NCI-H82 (cell line): ENCODE results near the gene RCAN2.
"Not testable (repeated sequence)": the region's sequence is repeated elsewhere in the genome, so short reads cannot be mapped to it uniquely, and the experiment has no call there.

Source experiments
- DNase-seq: peaks from one replicate; lab custom pipeline; 2025; lab: John Stamatoyannopoulos, UW

RCAN2 gene

DNA sequence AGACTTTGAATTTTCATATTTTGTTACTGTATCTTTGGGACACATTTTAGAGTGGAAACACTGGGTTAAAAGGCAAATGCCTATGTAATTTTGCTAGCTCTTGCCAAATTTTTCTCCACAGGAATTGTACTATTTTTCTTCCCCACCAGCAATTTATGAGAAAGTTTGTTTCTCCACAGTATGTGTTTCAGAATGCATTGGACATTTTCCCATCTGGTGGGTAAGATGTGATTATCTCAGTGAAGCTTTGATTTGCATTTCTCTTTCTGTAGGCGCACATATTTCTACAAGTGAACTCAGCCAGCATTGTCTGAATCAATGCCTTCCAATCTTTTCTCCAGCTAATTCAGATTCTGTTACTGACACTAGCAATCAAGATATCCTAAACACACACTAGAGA is 157.8 kb downstream of the RCAN2 start:
- DNase-seq: no peak

DNA sequence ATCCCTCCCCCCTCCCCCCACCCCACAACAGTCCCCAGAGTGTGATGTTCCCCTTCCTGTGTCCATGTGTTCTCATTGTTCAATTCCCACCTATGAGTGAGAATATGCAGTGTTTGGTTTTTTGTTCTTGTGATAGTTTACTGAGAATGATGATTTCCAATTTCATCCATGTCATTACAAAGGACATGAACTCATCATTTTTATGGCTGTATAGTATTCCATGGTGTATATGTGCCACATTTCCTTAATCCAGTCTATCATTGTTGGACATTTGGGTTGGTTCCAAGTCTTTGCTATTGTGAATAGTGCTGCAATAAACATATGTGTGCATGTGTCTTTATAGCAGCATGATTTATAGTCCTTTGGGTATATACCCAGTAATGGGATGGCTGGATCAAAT is 158.8 kb downstream of the RCAN2 start:
- DNase-seq: not testable (repeated sequence)

DNA sequence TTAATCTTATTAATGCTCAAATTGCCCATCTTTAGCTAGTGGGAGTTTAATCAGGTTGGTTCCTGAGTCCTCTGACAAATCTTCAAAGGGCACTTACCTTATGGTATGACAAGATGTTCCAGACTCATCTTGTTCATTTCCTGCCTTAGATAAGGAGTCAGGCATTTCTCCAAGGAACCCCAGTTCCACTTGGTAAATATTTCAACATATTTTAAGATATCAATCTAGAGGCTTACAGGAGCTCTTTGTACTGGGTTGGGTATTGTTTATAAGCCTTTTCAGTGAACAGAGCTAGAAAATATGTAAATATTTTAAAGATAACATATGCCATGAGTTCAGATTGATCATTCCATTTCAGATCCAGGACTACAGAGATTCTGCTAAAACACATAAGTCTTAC is 159.8 kb downstream of the RCAN2 start:
- DNase-seq: no peak

DNA sequence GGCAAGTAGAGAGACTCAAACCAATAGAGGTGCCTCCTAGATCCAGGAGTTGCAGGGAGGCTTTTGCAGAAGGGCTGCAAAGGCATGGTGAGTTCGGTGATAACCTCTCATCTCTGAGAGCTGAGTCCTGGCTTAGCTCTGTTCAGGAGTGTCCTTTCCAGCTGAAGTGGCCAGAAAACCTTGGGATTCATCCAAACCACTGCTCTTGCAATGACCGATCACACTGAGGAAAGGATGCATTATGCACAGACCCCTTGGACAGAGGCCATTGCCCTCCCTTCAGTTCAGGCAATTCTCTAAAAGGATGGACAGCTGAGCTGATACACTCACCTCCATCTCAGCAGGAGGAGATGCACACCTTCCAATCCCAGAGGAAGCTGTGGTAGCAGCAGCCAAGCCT is 161.7 kb downstream of the RCAN2 start:
- no peak for DNase-seq

DNA sequence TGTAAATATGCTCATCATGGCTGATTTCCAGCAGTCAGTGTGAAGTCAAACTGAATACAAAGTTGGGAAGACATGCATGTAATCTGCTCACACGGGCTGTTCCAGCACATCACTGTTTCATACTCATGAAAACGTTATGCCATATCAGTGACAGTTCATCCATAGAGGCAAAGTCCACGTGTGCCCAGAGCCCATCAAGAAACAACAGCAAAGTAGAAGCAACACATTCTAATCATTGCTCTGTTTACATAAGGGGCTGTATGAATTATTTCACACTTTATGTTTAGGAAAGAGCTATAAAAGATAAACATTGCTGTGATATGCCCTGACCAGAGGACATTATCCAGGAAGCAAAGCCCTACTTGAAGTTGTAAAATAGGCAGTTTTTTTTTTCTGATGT is 163.5 kb downstream of the RCAN2 start:
- no peak for DNase-seq

DNA sequence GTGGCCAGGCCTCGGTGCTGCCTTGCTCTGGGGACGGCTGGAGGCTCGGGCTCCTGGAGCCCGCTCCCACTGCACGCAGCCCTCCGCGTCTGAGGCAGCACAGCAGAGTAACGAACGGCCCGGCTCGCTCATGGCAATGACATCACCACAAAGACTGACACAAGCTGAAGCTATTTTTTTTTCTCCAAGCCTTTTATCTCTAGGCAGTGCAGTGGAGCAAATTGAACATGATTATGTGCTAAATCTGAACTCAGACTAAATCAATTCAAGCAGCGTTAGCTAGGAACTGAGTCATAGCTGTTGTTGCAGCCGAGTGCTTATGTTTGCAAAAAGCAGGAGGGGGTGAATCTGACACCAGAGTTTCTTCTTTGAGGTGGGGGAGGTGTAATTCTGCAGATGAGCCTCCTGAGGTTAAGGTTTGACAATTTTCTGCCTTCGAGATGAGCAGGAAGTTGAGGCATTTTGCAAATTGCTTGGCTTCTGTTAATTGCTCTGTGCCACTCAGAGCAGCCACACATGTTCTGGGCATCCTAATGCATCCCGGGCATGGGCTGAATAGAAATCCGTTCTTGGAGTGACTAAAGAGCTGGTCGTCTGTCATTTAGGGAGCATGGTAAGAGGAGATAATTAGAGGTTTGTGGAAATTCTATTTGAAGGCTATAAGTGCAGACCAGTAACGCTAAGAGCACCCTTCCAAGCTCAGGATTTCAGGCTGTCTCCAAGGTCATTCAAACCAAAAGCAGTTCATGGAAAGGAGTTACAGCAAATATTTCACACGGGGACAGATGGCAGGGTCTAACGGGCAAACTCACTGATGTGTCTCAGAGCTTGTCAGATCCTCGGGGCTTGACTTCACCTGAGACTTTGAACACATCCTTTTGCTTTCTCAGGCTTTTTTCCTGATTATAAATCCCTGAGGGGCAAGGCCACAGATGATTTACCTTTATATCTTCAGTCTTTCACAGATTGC is 165.4 kb downstream of the RCAN2 start:
- DNase-seq: no peak

DNA sequence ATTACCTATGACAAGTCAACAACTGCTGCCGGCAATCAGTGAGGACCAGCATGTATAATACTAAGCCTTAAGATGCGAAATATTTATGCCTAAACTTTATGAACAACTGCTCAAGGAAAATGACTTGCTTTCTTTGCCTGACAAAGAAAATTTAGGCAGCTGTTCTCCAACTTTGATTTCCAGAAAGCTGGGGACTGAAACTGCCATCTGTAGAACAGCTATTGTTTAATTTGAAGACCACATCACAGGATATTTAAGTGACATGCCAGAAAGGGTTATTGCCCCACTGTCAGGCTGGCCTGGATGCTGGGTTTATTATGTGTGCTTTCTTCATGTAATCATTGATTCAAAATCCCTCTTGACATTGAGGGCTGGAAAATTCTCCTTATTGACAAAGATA is 166.5 kb downstream of the RCAN2 start:
- no peak for DNase-seq

DNA sequence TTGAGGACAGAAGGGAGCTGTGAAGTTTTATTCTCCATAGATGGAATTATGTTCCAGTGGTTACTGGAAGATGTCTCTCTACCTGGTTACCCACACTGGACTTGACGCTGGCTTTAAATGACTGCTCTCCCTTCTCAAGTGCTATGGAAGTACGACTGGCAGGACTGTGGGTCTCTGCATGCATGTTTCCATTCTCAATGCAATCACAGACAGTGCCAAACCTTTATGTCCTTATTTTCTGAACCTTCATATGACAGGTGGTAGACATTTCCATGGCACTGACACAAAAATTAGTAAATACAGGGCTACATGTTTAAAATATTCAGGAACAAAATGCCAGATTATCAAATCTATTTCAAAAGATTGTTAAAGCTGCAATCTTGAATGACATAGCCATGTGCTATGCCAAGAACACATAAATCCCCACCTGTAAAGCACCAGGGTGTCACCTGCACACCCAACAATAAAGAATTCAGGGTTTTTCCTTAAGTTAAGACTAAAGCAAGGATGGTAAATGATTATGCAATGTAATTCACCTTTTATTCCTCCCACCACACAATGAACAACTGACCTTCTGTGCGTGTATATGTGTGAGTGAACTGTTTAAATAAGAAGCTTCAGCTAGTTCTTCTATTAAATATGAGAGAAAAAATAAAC is 167.2 kb downstream of the RCAN2 start:
- DNase-seq: no peak

DNA sequence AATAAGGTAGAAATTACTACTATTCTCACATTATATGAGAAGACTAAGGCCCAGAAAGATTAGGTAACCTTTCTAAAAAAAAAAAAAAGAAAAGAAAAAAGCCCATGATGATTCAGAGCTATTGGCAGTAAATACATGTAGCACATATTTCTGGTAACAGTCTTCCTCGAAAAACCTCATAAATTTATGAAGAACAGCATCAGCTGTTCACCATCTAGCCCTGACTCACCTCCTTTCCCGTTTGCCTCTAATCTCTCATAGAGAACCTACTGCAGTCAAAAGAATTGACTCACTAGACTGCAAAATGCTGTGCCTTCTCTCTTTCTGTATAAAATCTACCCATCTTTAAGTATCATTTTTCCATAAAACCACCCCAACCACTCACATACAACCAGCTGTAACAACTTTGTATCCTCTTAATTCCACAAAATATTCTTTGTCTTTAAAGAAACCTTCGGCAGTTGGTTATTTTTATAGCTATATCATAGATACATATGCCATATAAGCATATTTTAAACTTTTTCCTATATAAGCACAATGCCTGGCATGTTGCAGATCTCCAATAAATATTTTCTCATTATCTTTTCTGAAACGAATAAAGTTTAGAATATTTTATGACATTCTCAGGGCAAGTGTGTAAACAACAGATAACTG is 167.8 kb downstream of the RCAN2 start:
- DNase-seq: no peak

DNA sequence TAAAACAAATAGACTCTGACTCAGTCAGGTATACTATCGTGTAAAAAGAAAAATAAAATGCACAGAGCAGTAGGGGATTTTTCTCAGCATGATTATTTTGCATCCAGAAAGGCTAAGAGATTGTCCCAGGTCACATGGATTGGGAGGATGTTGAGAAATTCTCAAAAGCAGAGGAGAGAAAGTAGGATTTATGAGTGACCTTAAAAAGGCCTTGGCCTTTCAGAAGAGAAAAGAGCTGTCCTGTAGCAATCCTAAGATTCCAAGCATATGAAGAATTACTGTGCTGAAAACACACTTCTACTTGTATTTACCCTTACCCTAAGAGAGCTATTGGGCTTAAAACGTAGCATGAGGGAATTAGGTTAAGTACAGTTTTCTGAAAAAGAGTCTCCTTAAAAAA is 170.7 kb downstream of the RCAN2 start:
- no peak for DNase-seq

DNA sequence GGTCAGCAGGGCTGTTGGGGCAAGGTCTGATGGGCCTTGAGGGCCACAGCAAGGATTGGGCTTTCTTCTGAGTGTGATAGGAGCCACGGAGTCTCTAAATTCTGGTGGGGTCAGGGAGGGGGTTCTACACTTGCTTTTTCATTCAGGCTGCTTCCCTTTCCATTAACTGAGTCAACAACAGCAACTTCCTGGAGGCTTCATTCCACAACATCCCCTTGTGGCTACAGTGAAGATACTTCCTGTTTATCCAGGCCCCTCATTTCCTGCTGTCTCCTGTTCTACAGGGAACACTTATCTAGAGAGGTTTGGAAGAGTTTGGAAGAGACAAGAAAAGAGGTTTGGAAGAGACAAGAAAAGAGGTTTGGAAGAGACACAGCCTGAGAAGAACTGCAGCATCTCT is 175.7 kb downstream of the RCAN2 start:
- DNase-seq: no peak

DNA sequence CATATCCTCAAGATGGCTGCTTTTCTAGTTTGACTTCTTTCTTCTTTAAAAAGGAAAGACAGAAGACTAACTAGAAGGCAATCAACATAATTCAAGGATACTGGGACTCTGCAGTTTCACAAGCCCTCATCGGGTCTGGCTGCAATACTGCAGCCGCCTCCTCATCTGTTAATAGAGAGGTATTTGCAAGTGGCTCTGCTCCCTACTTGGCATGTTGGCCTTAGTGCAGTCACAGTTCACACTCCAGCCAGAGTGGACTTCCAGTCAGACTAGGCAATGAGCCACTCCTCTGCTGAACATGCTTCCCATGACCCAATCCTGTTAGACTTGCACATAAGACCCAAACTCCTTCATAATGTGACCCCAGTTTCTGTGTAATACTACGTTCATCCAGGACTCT is 178.6 kb downstream of the RCAN2 start:
- no peak for DNase-seq

DNA sequence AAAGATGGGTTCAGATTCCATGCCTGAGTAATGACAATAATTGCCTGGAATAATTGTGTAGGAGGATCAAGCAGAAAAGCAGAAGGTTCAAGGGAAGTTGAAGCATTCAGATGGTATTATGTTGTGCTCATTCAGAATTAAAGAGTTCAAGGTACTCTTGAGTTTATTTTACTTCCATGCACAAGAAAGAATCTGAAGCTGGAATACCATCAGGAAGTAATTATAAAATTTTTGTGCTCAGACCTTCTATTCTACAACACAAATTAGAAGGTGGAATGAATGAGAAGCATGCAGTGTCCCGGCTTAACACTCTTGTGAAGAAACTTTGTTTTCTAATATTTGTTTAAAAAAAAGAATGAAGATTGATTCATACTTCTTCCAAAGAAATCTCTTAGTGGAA is 181.1 kb downstream of the RCAN2 start:
- DNase-seq: no peak

DNA sequence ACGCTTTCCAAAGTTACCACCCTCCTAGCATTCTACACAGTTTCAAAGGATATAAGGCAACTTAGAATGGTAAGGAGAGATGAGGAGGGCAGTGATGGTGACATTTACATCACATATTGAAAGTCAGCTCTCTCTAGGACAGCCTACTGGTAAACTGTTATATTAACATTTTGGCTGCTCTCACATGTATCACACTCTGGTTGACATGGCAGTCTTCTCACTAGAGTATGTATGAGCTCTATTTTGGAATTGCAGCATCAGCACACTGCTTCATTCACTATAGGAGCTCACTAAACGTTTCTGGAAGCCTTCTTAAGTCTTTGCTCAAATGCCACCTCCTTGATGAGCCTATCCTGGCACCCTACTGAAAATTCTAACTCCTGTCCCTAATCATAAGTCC is 184.8 kb downstream of the RCAN2 start:
- no peak for DNase-seq

DNA sequence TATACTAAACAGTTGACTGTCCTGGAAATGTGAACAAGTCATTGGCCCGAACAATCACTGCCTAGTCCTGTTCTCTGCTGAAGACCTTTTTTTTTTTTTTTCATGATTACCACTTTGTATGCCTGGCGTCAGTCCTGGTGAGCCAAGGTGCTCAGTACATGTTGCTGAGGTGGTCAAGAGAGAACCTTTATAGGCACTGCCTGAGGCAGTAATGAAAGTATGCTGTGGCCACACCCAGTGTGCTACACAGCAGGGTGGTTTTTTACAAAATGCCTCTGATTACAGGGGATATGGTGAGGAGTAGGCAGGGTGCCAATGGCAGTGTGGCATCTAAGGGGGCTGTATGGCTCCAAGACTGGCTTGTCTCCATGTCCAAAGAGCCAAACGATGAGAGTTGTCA is 185.4 kb downstream of the RCAN2 start:
- no peak for DNase-seq

DNA sequence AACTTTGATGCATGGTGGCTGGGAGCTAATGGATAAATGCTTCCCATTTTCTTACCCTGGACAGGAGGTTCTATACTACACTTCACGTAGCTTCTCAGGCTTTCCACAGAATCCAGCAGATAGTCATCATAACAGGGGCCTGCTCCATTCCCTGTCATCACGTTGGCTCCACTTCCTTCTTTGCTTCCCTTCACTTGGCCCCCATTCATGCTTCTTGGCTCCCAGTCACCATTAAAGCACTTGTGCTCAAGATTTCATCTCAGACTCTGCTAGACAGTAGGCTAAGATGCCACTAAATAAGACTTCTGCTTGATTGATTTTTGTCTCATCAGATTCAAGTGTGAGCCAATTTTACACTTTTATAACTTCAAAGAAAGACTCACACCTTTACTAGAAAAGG is 186.0 kb downstream of the RCAN2 start:
- DNase-seq: no peak

DNA sequence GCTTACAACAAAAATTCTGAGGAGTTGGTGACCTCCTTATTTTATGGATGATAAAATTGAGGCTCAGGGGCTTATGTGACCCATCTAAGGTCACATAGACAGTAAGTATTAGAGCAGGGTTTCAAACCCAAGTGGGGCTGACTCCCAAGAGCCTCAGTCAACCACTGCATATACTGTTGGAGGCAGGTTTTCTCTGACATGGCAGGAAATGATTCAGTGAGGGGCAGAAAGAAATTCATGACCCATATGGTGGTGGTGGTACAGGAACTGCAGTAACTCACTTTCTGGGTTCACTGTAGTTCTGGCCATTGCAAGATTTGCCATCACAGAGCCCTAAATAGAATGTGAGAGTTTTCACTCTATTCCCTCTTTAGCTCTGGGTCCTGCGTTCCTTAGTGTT is 188.4 kb downstream of the RCAN2 start:
- DNase-seq: no peak

DNA sequence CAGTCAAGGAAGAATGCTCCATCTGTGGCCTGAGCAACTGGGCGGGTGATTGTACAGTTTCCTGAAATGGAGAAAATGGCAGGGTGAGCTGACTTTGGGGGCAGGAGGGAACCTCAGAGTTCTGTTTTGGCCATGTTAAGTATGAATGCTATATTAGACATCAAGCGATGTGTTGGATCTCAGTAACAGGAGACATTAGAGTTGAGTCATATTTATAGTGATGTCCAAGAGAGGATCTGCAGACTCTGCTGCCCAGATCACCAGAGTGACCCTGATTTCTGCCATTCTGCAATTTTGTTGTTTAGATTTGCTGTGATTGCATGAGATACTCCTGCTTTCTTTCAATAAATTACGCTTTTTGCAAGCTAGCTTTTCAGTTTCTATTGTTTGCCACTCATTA is 189.1 kb downstream of the RCAN2 start:
- no peak for DNase-seq

DNA sequence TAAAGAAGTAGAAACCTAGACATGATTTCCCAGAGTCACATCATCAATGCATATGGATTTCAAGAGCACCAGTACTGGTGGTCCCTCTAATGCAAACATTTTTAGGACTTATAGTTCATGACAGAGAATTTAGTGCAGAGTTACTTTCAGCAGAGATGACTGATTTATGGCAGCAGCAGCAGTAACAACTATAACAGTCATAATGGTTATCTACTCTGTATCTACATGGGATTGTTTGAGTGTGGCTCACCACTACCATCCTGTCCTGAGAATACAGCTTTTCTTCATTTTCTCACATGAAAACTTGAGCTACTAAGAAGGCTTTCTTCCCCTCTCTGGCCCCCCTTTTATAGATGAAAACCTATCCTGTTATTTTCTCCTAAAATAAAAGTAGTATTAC is 192.0 kb downstream of the RCAN2 start:
- DNase-seq: no peak

DNA sequence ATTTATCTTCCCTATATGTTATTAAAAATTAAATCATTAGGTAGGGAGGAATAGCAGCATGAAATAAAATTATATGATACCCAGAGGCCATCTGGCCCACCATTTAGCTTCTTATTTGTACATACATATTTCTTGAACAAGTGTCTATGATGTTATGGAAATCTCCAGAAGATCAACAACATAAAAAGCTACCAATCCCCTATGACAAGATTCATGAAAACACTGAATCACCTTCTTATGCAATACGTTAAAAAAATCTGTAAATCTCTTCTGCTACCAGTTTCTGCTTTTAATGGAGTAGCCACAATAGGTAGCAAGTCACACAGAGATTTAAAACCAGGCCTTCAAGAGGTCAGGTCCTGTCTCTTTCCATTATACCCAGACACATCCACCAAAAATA is 194.7 kb downstream of the RCAN2 start:
- DNase-seq: no peak

DNA sequence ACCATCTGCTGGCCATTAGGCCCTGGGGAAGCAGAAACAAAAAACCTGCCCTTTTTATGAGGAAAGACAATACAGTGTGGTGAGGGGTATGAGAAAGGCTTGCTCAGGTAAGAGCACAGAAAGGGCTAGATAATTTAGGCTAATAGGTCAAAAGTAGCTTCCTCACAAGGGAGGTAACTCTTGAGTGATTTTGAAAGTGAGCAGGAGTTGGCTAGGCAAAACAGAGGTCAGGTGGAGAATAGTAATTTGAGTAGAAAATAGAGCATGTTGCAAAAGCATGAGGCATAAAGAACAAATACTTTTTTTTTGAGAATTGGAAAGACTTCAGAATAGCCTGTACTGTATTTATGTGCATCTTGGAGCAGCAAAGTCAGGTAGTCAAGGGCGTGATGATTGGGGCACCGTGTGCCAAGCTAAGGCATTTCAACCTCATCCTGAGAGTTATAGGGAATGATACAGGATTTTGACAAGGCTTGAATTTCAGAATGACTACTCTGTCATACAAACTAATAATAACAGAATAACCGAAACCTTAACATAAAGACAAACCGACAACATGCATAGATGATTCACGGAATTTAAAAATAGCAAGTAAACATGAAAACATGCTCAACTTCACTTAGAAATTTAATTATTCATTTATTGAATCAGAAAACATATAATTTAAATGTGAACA is 197.5 kb downstream of the RCAN2 start:
- no peak for DNase-seq

DNA sequence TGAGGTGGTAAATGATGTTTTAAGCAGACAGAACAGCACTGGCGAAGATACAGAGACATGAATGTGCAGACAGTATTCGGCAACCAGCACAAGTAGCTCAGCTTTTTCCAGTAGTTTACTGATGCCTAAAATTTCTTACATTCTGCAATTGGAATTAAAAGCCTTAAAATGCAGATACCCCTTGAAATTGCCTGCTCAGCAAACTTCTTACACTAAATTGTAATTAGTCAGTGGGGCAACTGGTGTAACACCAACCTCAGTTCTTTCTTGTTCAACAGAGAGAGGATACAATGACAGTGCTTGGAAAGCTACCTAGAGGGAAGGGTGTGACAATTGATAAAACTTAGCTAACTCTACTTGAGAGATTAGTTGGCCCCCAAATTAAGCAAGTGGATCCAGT is 199.4 kb downstream of the RCAN2 start:
- DNase-seq: no peak

DNA sequence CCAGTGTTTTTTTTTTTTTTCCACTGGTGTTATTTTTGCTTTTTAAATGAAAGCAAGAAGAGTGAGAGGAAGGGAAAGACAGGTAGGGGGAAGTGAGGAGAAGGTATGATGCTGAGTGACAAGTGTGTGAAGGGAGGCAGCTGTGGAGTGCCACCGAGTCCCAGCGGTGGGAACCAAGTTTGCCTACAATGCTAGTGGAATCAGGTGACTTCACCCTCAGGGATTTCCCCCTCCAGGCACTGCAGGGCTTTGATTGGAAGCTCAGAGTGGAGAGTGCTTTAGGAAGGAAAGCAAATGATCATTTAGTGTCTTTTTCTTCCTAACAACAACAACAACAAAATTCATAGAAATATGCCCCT is 200.0 kb downstream of the RCAN2 start:
- no peak for DNase-seq
